Measurements from ENCODE around the gene PIEZO1. TPM values are rescaled to one million over a fixed set of nuclear protein-coding genes. Genes with fewer than 3 reads are reported as not detected.

The PIEZO1 gene
- total and polyA plus RNA-seq, 9 of the 15 experiments (the other 6 are each of a cell fraction or from before 2014, with no cell fraction given), result 3.6 to 432 (median 131) TPM

DNA sequence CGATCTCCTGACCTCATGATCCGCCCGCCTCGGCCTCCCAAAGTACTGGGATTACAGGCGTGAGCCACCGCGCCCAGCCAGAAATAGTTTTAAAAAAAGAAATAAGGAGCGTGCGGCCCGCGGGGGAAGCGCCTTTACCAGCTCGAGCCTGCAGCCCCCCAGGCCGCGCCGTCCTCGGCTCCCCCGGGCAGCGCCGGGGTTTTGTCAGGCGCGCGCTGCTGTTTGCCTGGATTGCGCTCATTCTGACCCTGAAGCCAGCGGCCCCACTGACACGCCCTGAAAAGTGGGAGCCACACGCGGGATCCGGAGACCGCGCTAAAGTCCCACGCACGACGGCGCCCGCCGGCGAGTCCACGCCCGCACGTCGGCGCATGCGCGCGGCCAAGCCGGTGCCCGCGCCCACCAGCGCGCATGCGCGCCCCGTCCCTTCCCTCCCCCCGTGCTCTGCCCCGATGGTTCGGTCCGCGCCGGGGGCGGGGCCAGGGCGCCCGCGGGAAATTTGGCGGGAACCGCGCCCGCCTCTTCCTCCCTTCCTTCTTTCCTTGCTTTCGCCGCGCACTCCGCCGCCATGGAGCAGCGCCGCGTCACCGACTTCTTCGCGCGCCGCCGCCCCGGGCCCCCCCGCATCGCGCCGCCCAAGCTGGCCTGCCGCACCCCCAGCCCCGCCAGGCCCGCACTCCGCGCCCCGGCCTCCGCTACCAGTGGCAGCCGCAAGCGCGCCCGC, 18.4 kb upstream of the PIEZO1 start, which contains the start of gene CDT1 (continued):
- TF ChIP-seq, protein P1, sequence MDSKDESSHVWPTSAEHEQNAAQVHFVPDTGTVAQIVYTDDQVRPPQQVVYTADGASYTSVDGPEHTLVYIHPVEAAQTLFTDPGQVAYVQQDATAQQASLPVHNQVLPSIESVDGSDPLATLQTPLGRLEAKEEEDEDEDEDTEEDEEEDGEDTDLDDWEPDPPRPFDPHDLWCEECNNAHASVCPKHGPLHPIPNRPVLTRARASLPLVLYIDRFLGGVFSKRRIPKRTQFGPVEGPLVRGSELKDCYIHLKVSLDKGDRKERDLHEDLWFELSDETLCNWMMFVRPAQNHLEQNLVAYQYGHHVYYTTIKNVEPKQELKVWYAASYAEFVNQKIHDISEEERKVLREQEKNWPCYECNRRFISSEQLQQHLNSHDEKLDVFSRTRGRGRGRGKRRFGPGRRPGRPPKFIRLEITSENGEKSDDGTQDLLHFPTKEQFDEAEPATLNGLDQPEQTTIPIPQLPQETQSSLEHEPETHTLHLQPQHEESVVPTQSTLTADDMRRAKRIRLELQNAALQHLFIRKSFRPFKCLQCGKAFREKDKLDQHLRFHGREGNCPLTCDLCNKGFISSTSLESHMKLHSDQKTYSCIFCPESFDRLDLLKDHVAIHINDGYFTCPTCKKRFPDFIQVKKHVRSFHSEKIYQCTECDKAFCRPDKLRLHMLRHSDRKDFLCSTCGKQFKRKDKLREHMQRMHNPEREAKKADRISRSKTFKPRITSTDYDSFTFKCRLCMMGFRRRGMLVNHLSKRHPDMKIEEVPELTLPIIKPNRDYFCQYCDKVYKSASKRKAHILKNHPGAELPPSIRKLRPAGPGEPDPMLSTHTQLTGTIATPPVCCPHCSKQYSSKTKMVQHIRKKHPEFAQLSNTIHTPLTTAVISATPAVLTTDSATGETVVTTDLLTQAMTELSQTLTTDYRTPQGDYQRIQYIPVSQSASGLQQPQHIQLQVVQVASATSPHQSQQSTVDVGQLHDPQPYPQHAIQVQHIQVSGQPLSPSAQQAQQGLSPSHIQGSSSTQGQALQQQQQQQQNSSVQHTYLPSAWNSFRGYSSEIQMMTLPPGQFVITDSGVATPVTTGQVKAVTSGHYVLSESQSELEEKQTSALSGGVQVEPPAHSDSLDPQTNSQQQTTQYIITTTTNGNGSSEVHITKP (IDR thresholded peaks at IDR 0.05; ENCODE audit: partially characterized antibody), result peak; percentile 98
- TF ChIP-seq RCOR1 (IDR thresholded peaks at IDR 0.05; ENCODE audit: borderline replicate concordance in 1 of 2, low read depth in 2 of 2, low read length in 2 of 2), result 0 out of 4 replicates have a peak, but pooled peaks of 1 of the 2 experiments have one; percentile 9
- TF ChIP-seq, protein P2, sequence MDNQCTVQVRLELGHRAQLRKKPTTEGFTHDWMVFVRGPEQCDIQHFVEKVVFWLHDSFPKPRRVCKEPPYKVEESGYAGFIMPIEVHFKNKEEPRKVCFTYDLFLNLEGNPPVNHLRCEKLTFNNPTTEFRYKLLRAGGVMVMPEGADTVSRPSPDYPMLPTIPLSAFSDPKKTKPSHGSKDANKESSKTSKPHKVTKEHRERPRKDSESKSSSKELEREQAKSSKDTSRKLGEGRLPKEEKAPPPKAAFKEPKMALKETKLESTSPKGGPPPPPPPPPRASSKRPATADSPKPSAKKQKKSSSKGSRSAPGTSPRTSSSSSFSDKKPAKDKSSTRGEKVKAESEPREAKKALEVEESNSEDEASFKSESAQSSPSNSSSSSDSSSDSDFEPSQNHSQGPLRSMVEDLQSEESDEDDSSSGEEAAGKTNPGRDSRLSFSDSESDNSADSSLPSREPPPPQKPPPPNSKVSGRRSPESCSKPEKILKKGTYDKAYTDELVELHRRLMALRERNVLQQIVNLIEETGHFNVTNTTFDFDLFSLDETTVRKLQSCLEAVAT (IDR thresholded peaks at IDR 0.05), result 0 out of 4 replicates have a peak, but pooled peaks of 1 of the 2 experiments have one; percentile 21
- TF ChIP-seq, protein P3, sequence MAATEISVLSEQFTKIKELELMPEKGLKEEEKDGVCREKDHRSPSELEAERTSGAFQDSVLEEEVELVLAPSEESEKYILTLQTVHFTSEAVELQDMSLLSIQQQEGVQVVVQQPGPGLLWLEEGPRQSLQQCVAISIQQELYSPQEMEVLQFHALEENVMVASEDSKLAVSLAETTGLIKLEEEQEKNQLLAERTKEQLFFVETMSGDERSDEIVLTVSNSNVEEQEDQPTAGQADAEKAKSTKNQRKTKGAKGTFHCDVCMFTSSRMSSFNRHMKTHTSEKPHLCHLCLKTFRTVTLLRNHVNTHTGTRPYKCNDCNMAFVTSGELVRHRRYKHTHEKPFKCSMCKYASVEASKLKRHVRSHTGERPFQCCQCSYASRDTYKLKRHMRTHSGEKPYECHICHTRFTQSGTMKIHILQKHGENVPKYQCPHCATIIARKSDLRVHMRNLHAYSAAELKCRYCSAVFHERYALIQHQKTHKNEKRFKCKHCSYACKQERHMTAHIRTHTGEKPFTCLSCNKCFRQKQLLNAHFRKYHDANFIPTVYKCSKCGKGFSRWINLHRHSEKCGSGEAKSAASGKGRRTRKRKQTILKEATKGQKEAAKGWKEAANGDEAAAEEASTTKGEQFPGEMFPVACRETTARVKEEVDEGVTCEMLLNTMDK (IDR thresholded peaks at IDR 0.05; ENCODE audit: borderline replicate concordance, insufficient read depth, low read depth, low read length, poor library complexity, severe bottlenecking), result no peak
- TF ChIP-seq, protein P4, sequence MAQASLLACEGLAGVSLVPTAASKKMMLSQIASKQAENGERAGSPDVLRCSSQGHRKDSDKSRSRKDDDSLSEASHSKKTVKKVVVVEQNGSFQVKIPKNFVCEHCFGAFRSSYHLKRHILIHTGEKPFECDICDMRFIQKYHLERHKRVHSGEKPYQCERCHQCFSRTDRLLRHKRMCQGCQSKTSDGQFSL (CRISPR knock-in tag; IDR thresholded peaks at IDR 0.05), result no peak
- TF ChIP-seq, protein P4 (tag; IDR thresholded peaks at IDR 0.05), result no peak
- no peak for TF ChIP-seq SMARCC2 (IDR thresholded peaks at IDR 0.05; ENCODE audit: low read depth)
- TF ChIP-seq, protein P5, sequence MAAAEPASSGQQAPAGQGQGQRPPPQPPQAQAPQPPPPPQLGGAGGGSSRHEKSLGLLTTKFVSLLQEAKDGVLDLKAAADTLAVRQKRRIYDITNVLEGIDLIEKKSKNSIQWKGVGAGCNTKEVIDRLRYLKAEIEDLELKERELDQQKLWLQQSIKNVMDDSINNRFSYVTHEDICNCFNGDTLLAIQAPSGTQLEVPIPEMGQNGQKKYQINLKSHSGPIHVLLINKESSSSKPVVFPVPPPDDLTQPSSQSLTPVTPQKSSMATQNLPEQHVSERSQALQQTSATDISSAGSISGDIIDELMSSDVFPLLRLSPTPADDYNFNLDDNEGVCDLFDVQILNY (CRISPR knock-in tag; IDR thresholded peaks at IDR 0.05), result 0 out of 2 replicates have a peak, but pooled peaks have one; percentile 78
- TF ChIP-seq TFAM (CRISPR knock-in tag; conservative IDR thresholded peaks at IDR 0.05), result no peak
- TF ChIP-seq, protein P6, sequence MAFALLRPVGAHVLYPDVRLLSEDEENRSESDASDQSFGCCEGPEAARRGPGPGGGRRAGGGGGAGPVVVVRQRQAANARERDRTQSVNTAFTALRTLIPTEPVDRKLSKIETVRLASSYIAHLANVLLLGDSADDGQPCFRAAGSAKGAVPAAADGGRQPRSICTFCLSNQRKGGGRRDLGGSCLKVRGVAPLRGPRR (CRISPR knock-in tag; IDR thresholded peaks at IDR 0.05), result no peak
- peak; percentile 96 for TF ChIP-seq MTA3 (IDR thresholded peaks at IDR 0.05; ENCODE audit: borderline replicate concordance)
- no peak for TF ChIP-seq MEF2D (tag; conservative IDR thresholded peaks at IDR 0.05; ENCODE audit: low read depth)
- no peak for TF ChIP-seq NCOA4 (IDR thresholded peaks at IDR 0.05; ENCODE audit: partially characterized antibody)
- no peak for TF ChIP-seq BCOR (IDR thresholded peaks at IDR 0.05)
- no peak for TF ChIP-seq TCF7 (IDR thresholded peaks at IDR 0.05; ENCODE audit: borderline replicate concordance)
